Lung microvascular endothelial cell (primary cell): ENCODE data around the gene IHH. TPM values are rescaled to one million over a fixed set of nuclear protein-coding genes. Genes with fewer than 3 reads are reported as not detected.

Source experiments
- DNase-seq, 2 donors: peaks; one replicate each; pipeline versions ENCODE4 v3.0.0 to v3.0.0-alpha.2; 2010; ENCODE audit warnings: low read depth in 2 of 2
- total RNA-seq: library from RNA; depleted of rRNA; stranded (reverse); fragments of >200 nt; gene quantifications from 2 replicates; pipeline ENCODE4 v1.2.1, GENCODE V29; 2014

The IHH gene
- not detected in 2 replicates for total RNA-seq

GRCh38 chr2:219060821-219061791 is at the start of gene IHH:
Gene IHH, minus strand, starts transcription at chr2:219060921. Its CDS starts 454 bp downstream, at chr2:219060467.
- DNase-seq, result peak in 1 of 2 donors; percentile 24

- DNase-seq, result peak in 1 of 2 donors; percentile 32
Observed at GRCh38 chr2:219109471-219109870, 48.8 kb upstream of the IHH start.

GRCh38 chr2:219107758-219108157 is 47.0 kb upstream of the IHH start:
- DNase-seq, result no peak

- DNase-seq, result no peak
Observed at GRCh38 chr2:219106251-219106650, 45.5 kb upstream of the IHH start.

- peak; percentile 48 to 52 for DNase-seq
Observed at GRCh38 chr2:219104107-219105035, 43.6 kb upstream of the IHH start.

- no peak for DNase-seq
Observed at GRCh38 chr2:219099329-219099728, 38.6 kb upstream of the IHH start.

GRCh38 chr2:219095406-219095935 is 34.8 kb upstream of the IHH start:
- DNase-seq, result no peak

GRCh38 chr2:219094171-219094570 is 33.5 kb upstream of the IHH start:
- no peak for DNase-seq

GRCh38 chr2:219090436-219091299 is 29.9 kb upstream of the IHH start:
- no peak for DNase-seq

GRCh38 chr2:219089330-219089729 is 28.6 kb upstream of the IHH start:
- no peak for DNase-seq

- no peak for DNase-seq
Observed at GRCh38 chr2:219087848-219088247, 27.1 kb upstream of the IHH start.

- DNase-seq, result no peak
Observed at GRCh38 chr2:219087361-219087760, 26.6 kb upstream of the IHH start.

- no peak for DNase-seq
Observed at GRCh38 chr2:219086196-219086595, 25.5 kb upstream of the IHH start.

- DNase-seq, result no peak
Observed at GRCh38 chr2:219084791-219085190, 24.1 kb upstream of the IHH start.

- peak in 1 of 2 donors; percentile 15 for DNase-seq
Observed at GRCh38 chr2:219082332-219082958, 21.7 kb upstream of the IHH start.

GRCh38 chr2:219081701-219082331 is 21.1 kb upstream of the IHH start:
- no peak for DNase-seq

GRCh38 chr2:219081096-219081495 is 20.4 kb upstream of the IHH start:
- no peak for DNase-seq

GRCh38 chr2:219079417-219079816 is 18.7 kb upstream of the IHH start:
- DNase-seq, result no peak

GRCh38 chr2:219078951-219079350 is 18.2 kb upstream of the IHH start:
- DNase-seq, result no peak

GRCh38 chr2:219078126-219078525 is 17.4 kb upstream of the IHH start:
- no peak for DNase-seq
